Measurements from ENCODE around the gene GNG13.

- TF ChIP-seq ZBTB8A (IDR thresholded peaks at IDR 0.05; ENCODE audit: partially characterized antibody) (no peak), CTCF (IDR thresholded peaks at IDR 0.05 in 2 of 3, conservative IDR thresholded peaks at IDR 0.05 in 1 of 3; ENCODE audit: insufficient read depth in 2 of 3, low read depth in 1 of 3, low read length in 3 of 3) (0 out of 6 replicates have a peak, but pooled peaks of 1 of the 3 experiments have one; percentile 5), GATAD2A (IDR thresholded peaks at IDR 0.05) (no peak), POLR2A (conservative IDR thresholded peaks at IDR 0.05) (no peak)
Measured at GRCh38 chr16:813916-814412, 13.4 kb upstream of the GNG13 start.

All from K562 (cell line).